H1 (cell line): ENCODE results near the gene SREK1IP1. TPM values are rescaled to one million over a fixed set of nuclear protein-coding genes. Genes with fewer than 3 reads are reported as not detected.

ENCODE experiments used
- CTCF ChIA-PET: fragments of 300-600 bp; sonication (Branson Sonifier 250); formaldehyde crosslinking; loops from one replicate; lab custom pipeline; 2021; ENCODE audit not compliant: partially characterized antibody; lab: Charles Lee
- POLR2A ChIA-PET: fragments of 300-600 bp; sonication (Branson Sonifier 250); formaldehyde crosslinking; loops from one replicate; lab custom pipeline; 2021; ENCODE audit warnings: inconsistent platforms; ENCODE audit not compliant: partially characterized antibody; lab: Charles Lee
- DNase-seq, 2 experiments: peaks; one replicate each; pipeline versions ENCODE4 v3.0.0 to v3.0.0-alpha.2; 2010 to 2022; ENCODE audit warnings: low spot score in 2 of 2, low read depth in 1 of 2, mixed read lengths in 1 of 2
- FAIRE-seq: peaks from 2 replicates; lab custom pipeline; 2011; peaks lifted over from hg19 to GRCh38; lab: Jason Lieb, UNC
- H2AFZ ChIP-seq: 2 replicates; pipeline ENCODE4 v1.8.1; 2012; ENCODE audit warnings: low read length, inconsistent platforms
- H2AK5ac ChIP-seq: 2 replicates; pipeline ENCODE4 v1.6.1; 2013; ENCODE audit warnings: low read depth, low read length
- H2BK120ac ChIP-seq: replicated peaks from 2 replicates; pipeline ENCODE3; 2013; ENCODE audit warnings: low read depth, low read length, inconsistent platforms
- H2BK12ac ChIP-seq: 2 replicates; pipeline ENCODE4 v1.6.1; 2013; ENCODE audit warnings: low read depth, low read length
- H2BK15ac ChIP-seq: 2 replicates; pipeline ENCODE4 v1.6.1; 2013; ENCODE audit warnings: low read length
- H2BK20ac ChIP-seq: 2 replicates; pipeline ENCODE4 v1.6.1; 2013; ENCODE audit warnings: low read length
- H2BK5ac ChIP-seq: 2 replicates; pipeline ENCODE4 v1.6.1; 2013; ENCODE audit warnings: low read depth, low read length
- H3K14ac ChIP-seq: 2 replicates; pipeline ENCODE4 v1.6.1; 2013; ENCODE audit warnings: inconsistent platforms; ENCODE audit not compliant: insufficient read length
- H3K18ac ChIP-seq: 2 replicates; pipeline ENCODE4 v1.6.1; 2013; ENCODE audit warnings: low read length; ENCODE audit errors: extremely low read depth
- H3K23ac ChIP-seq: 2 replicates; pipeline ENCODE4 v1.6.1; 2013; ENCODE audit warnings: inconsistent platforms; ENCODE audit not compliant: insufficient read length
- H3K23me2 ChIP-seq: 2 replicates; pipeline ENCODE4 v1.6.1; 2013; ENCODE audit warnings: low read depth, low read length
- H3K27ac ChIP-seq: 2 replicates; pipeline ENCODE4 v1.6.1; 2011; ENCODE audit warnings: low read depth, low read length, inconsistent platforms
- H3K27me3 ChIP-seq, 4 experiments: replicated peaks in 1 of 4; 1 replicate in 1 of 4; 2 replicates in 3 of 4; pipeline versions ENCODE4 v1.6.1 to v1.8.1; 2011 to 2013; ENCODE audit warnings: low read length in 3 of 4, mild to moderate bottlenecking in 3 of 4, inconsistent platforms in 2 of 4, mixed read lengths in 2 of 4, moderate library complexity in 1 of 4; ENCODE audit not compliant: control insufficient read depth in 3 of 4, insufficient read depth in 3 of 4; ENCODE audit errors: extremely low read depth in 1 of 4
- H3K36me3 ChIP-seq, 4 experiments: 2 replicates each; pipeline versions ENCODE4 v1.6.1 to v1.8.1; 2011 to 2013; ENCODE audit warnings: mild to moderate bottlenecking in 4 of 4, low read length in 3 of 4, moderate library complexity in 2 of 4, control low read depth in 1 of 4, inconsistent platforms in 1 of 4; ENCODE audit not compliant: insufficient read depth in 4 of 4, control insufficient read depth in 2 of 4
- H3K4ac ChIP-seq: replicated peaks from 2 replicates; pipeline ENCODE3; 2013; ENCODE audit warnings: low read length, low read depth, mixed read lengths, inconsistent platforms; ENCODE audit not compliant: insufficient read length
- H3K4me1 ChIP-seq, 4 experiments: replicated peaks in 1 of 4; 1 replicate in 1 of 4; 2 replicates in 3 of 4; pipeline versions ENCODE4 v1.6.1 to v1.8.1; 2011 to 2013; ENCODE audit warnings: low read length in 3 of 4, inconsistent platforms in 2 of 4, mixed read lengths in 1 of 4; ENCODE audit not compliant: insufficient read depth in 4 of 4, control insufficient read depth in 3 of 4
- H3K4me2 ChIP-seq, 2 experiments: 2 replicates each; pipeline versions ENCODE4 v1.6.1 to v1.8.1; 2011 to 2013; ENCODE audit warnings: low read depth in 2 of 2, low read length in 2 of 2, control low read depth in 1 of 2, inconsistent platforms in 1 of 2, mild to moderate bottlenecking in 1 of 2; ENCODE audit not compliant: insufficient read depth in 1 of 2
- H3K4me3 ChIP-seq, 4 experiments: fragments of 200-600, 300-600 bp in 1 of 4; sonication (generic), shearing (Covaris generic), sonication (Bioruptor Twin) in 1 of 4; 2 replicates each; pipeline versions ENCODE4 v1.5.1 to v1.8.1; 2011 to 2016; ENCODE audit warnings: low read length in 4 of 4, low read depth in 3 of 4, control low read depth in 2 of 4, inconsistent platforms in 2 of 4, mild to moderate bottlenecking in 2 of 4, mixed read lengths in 1 of 4, moderate library complexity in 1 of 4; ENCODE audit not compliant: insufficient read depth in 2 of 4; ENCODE audit errors: extremely low read depth in 1 of 4
- H3K56ac ChIP-seq: replicated peaks from 2 replicates; pipeline ENCODE3; 2013; ENCODE audit warnings: low read depth, mild to moderate bottlenecking, mixed read lengths, low read length, inconsistent platforms; ENCODE audit not compliant: insufficient read length
- H3K79me1 ChIP-seq: 2 replicates; pipeline ENCODE4 v1.6.1; 2013; ENCODE audit warnings: low read depth, low read length, control low read depth
- H3K79me2 ChIP-seq, 2 experiments: 2 replicates each; pipeline versions ENCODE4 v1.6.1 to v1.8.1; 2012 to 2013; ENCODE audit warnings: low read length in 2 of 2, mild to moderate bottlenecking in 2 of 2, inconsistent platforms in 1 of 2; ENCODE audit not compliant: insufficient read depth in 2 of 2, control insufficient read depth in 1 of 2
- H3K9ac ChIP-seq, 4 experiments: replicated peaks in 1 of 4; 1 replicate in 1 of 4; 2 replicates in 3 of 4; pipeline versions ENCODE4 v1.6.1 to v1.8.1; 2011 to 2013; ENCODE audit warnings: low read depth in 3 of 4, low read length in 3 of 4, control low read depth in 2 of 4, mild to moderate bottlenecking in 2 of 4, moderate library complexity in 2 of 4, inconsistent platforms in 1 of 4; ENCODE audit errors: extremely low read depth in 1 of 4
- H3K9me3 ChIP-seq, 2 experiments: 2 replicates each; pipeline versions ENCODE4 v1.6.1 to v1.8.1; 2012 to 2013; ENCODE audit warnings: mild to moderate bottlenecking in 2 of 2, moderate library complexity in 2 of 2, control low read depth in 1 of 2, inconsistent platforms in 1 of 2, low read depth in 1 of 2, low read length in 1 of 2, mixed read lengths in 1 of 2; ENCODE audit not compliant: insufficient read depth in 2 of 2
- H4K20me1 ChIP-seq, 2 experiments: replicated peaks in 1 of 2; 2 replicates each; pipeline versions ENCODE3 to v1.8.1; 2011 to 2013; ENCODE audit warnings: inconsistent platforms in 2 of 2, low read length in 2 of 2, mild to moderate bottlenecking in 1 of 2; ENCODE audit not compliant: insufficient read depth in 2 of 2, control insufficient read depth in 1 of 2
- H4K5ac ChIP-seq: 2 replicates; pipeline ENCODE4 v1.6.1; 2013; ENCODE audit warnings: low read length, low read depth, mixed read lengths, inconsistent platforms; ENCODE audit not compliant: insufficient read length
- H4K8ac ChIP-seq: 2 replicates; pipeline ENCODE4 v1.8.0; 2013; ENCODE audit warnings: mild to moderate bottlenecking, moderate library complexity, low read length, inconsistent platforms; ENCODE audit not compliant: insufficient read depth; ENCODE audit errors: extremely low read depth
- H4K91ac ChIP-seq: replicated peaks from 2 replicates; pipeline ENCODE3; 2013; ENCODE audit warnings: low read length, mixed read lengths, inconsistent platforms; ENCODE audit not compliant: insufficient read length
- BCL11A ChIP-seq, 2 experiments: IDR thresholded peaks; one replicate each; pipeline ENCODE4 v1.6.1; 2011; ENCODE audit warnings: low read depth in 2 of 2, low read length in 2 of 2, mild to moderate bottlenecking in 2 of 2
- SIN3A ChIP-seq, 2 experiments: IDR thresholded peaks in 1 of 2; conservative IDR thresholded peaks in 1 of 2; 2 replicates each; pipeline ENCODE4 v1.6.1; 2011 to 2012; ENCODE audit warnings: low read length in 2 of 2, improper control_type of control experiment in 1 of 2, low read depth in 1 of 2, mild to moderate bottlenecking in 1 of 2
- WGBS, 2 experiments: shearing (Covaris generic) in 1 of 2; methylation state at CpG; one replicate each; pipeline versions ENCODE4 v1.1.6 to v1.1.7; 2013 to 2015; ENCODE audit warnings: low lambda C conversion rate in 2 of 2, mixed read lengths in 2 of 2, inconsistent platforms in 1 of 2, low coverage in 1 of 2, missing lambda C conversion rate in 1 of 2; ENCODE audit not compliant: insufficient replicate concordance in 2 of 2, insufficient coverage in 1 of 2, insufficient read length in 1 of 2; ENCODE audit errors: extremely low coverage in 1 of 2, missing lambda C conversion rate in 1 of 2; 5-methylcytosine and 5-hydroxymethylcytosine counted together
- polyA plus RNA-seq, 7 experiments: library from polyadenylated mRNA; depleted of rRNA in 3 of 7; stranded (reverse) in 5 of 7; unstranded in 2 of 7; fragments of >200 nt in 5 of 7; fragments of 200-250 nt in 2 of 7; gene quantifications; 1 replicate in 5 of 7; 2 replicates in 1 of 7; 4 replicates in 1 of 7; pipeline versions ENCODE4 v1.2.1 to v1.2.3, GENCODE V29; 2011 to 2013; ENCODE audit warnings: missing spikeins in 2 of 7, mixed read lengths in 2 of 7
- total RNA-seq: library from RNA; stranded (reverse); fragmentation: NEBNext Ultra II Directional; extraction: Animal tissue kit (Norgen Biotek cat#: 25700); gene quantifications from 2 replicates; pipeline ENCODE4 v1.2.1, GENCODE V29; 2021

SREK1IP1 gene
- total and polyA plus RNA-seq, 2 of the 8 experiments (the other 6 are each of a cell fraction or from before 2014, with no cell fraction given), result 6.2 to 39.0 TPM

DNA sequence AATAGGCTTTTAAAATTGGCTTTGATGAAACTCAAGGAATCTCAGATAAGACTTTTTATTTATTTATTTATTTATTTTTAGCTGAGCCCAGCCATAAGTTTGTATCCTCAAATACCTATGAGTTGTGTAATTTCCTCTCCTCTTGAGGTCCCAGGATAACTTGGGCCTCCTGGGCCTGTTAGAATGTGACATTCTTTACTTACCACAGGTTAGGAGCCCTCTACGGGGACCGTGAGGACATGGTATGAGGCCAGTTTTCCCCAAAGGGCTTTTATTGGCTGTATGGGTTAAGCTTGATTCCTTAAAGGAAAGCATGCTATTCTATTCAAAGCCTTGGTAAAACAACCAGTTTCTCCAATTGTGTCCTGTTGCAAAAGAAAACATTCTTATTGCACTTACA, 61.3 kb downstream of the SREK1IP1 start:
- no peaks in the 10 kb centered on the region for H3K27me3 ChIP-seq
- no peak overlapping the region for H3K27ac ChIP-seq
- H2BK20ac ChIP-seq, result no peak overlapping the region
- no peak overlapping the region for H3K4me3 ChIP-seq
- no peak overlapping the region for H2AFZ ChIP-seq
- WGBS, 2 experiments, result 83% methylated on average over 2 of the region's 2 CpGs; no CpG with 5 or more reads in 1 of the 2 experiments
- no peak overlapping the region for H3K4me2 ChIP-seq
- no peak overlapping the region for H2BK12ac ChIP-seq
- no peaks in the 10 kb centered on the region for H3K23me2 ChIP-seq
- no peak overlapping the region for H3K23ac ChIP-seq
- H2BK15ac ChIP-seq, result no peak overlapping the region
- H4K91ac ChIP-seq, result no peak overlapping the region
- no peak overlapping the region for H3K9ac ChIP-seq
- no peak overlapping the region for H2AK5ac ChIP-seq
- TF ChIP-seq SIN3A (conservative IDR thresholded peaks at IDR 0.05 in 1 of 2, IDR thresholded peaks at IDR 0.05 in 1 of 2; ENCODE audit: low read depth in 1 of 2, low read length in 2 of 2) (no peak), BCL11A (IDR thresholded peaks at IDR 0.05; ENCODE audit: low read depth in 2 of 2, low read length in 2 of 2) (no peak)
- TF ChIP-seq, all 59 proteins: peak for 0
- Histone ChIP-seq H3K9me3 (peaks cover 0 to 4% of the 10 kb centered on the region in 2 experiments; a peak in 2 of 4 replicates), H4K20me1 (no peaks in the 10 kb centered on the region), H4K5ac (no peak overlapping the region), H3K36me3 (peaks cover 0 to 5% (median 0%) of the 10 kb centered on the region in 4 experiments; a peak in 2 of 8 replicates), H3K14ac (no peak overlapping the region), H3K79me1 (no peaks in the 10 kb centered on the region), H3K4ac (no peak overlapping the region), H3K4me1 (peaks cover 0 to 5% (median under 1%) of the 10 kb centered on the region in 4 experiments; a peak in 4 of 7 replicates), H2BK5ac (no peak overlapping the region), H4K8ac (no peak overlapping the region), H3K18ac (no peak overlapping the region), H2BK120ac (no peak overlapping the region), H3K79me2 (no peaks in the 10 kb centered on the region), H3K56ac (no peak overlapping the region)
- FAIRE-seq, result no peak
- CTCF ChIA-PET, result interaction anchor here (0.7 to 1.8 kb wide), 11 partner anchors 10 to 495 kb away, joined by 3 to 11 read pairs (median 3); no protein-coding TSS in a partner anchor
- no peak for DNase-seq
- POLR2A ChIA-PET, result interaction anchor here (1.3 to 6.3 kb wide), 3 partner anchors 16 to 62 kb away, joined by 3 to 35 read pairs (median 6); partner anchors contain the start of genes CWC27, SHISAL2B and SREK1IP1
